ENCODE data around the gene PUS7.
"Not testable (repeated sequence)": the region's sequence is repeated elsewhere in the genome, so short reads cannot be mapped to it uniquely, and the experiment has no call there.

PUS7 gene

GRCh38 chr7:105444342-105444987 is 77.6 kb downstream of the PUS7 start:
- Histone ChIP-seq H3K4me3 (ENCODE audit: low read depth, low read length) (no peak overlapping the region), H3K9me3 (ENCODE audit: control insufficient read depth, insufficient read depth, low read length) (no peaks in the 10 kb centered on the region), H3K36me3 (ENCODE audit: control insufficient read depth, insufficient read depth, low read length) (no peaks in the 10 kb centered on the region), H3K27ac (ENCODE audit: low read depth, low read length) (no peak overlapping the region), H3K27me3 (ENCODE audit: control insufficient read depth, insufficient read depth, low read length) (no peaks in the 10 kb centered on the region), H3K9ac (ENCODE audit: low read depth, low read length) (no peak overlapping the region), H3K4me1 (ENCODE audit: control insufficient read depth, insufficient read depth, low read length) (no peaks in the 10 kb centered on the region)

- not testable (repeated sequence) for H3K27me3 ChIP-seq (ENCODE audit: control insufficient read depth, insufficient read depth, low read length); H3K36me3 ChIP-seq (ENCODE audit: control insufficient read depth, insufficient read depth, low read length); H3K9me3 ChIP-seq (ENCODE audit: control insufficient read depth, insufficient read depth, low read length); H3K27ac ChIP-seq (ENCODE audit: low read depth, low read length); H3K4me1 ChIP-seq (ENCODE audit: control insufficient read depth, insufficient read depth, low read length); H3K9ac ChIP-seq (ENCODE audit: low read depth, low read length); H3K4me3 ChIP-seq (ENCODE audit: low read depth, low read length)
Observed at GRCh38 chr7:105442214-105442613, 79.9 kb downstream of the PUS7 start.

DNA sequence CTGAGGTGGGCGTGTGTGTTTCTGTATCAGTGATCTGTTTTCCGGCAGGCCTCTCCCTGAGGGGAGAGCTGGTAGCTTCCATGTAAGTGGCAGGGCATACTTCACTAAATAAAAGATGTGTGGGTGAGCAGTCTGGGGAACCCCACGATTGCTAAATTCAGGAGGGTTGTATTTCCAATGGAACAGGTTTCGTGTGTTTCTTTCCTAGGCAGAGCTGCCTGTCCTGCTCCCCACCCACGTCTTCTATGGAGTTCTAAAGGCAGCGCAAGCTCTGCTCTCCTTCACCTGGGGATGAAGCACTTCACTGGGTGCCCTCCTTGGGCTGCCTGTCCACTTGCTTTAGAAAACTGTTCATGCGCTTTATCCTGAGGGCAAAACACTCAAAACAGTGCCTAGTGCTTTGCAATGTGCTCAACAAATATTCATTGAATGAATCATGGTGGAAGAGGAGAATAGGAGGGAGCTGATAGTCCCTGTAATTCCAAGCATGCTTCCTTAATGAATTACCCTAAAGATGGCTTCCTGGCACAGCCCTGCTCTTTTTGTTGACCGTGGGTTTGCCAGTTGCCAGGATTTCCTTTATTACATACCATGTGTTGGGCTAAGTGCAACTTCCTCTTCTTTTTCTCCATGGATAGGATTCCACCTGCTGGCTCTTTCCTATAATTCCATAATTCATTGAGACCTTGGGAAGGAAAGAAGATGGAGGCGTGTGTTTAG is 82.7 kb downstream of the PUS7 start:
- no peak overlapping the region for H3K9ac ChIP-seq (ENCODE audit: low read depth, low read length)
- no peaks in the 10 kb centered on the region for H3K4me1 ChIP-seq (ENCODE audit: control insufficient read depth, insufficient read depth, low read length)
- H3K36me3 ChIP-seq (ENCODE audit: control insufficient read depth, insufficient read depth, low read length): no peaks in the 10 kb centered on the region
- no peak overlapping the region for H3K27ac ChIP-seq (ENCODE audit: low read depth, low read length)
- H3K9me3 ChIP-seq (ENCODE audit: control insufficient read depth, insufficient read depth, low read length): no peaks in the 10 kb centered on the region
- no peak overlapping the region for H3K4me3 ChIP-seq (ENCODE audit: low read depth, low read length)
- H3K27me3 ChIP-seq (ENCODE audit: control insufficient read depth, insufficient read depth, low read length): no peaks in the 10 kb centered on the region

GRCh38 chr7:105438847-105439173 is 83.3 kb downstream of the PUS7 start:
- H3K27ac ChIP-seq (ENCODE audit: low read depth, low read length): no peak overlapping the region
- H3K4me1 ChIP-seq (ENCODE audit: control insufficient read depth, insufficient read depth, low read length): no peaks in the 10 kb centered on the region

DNA sequence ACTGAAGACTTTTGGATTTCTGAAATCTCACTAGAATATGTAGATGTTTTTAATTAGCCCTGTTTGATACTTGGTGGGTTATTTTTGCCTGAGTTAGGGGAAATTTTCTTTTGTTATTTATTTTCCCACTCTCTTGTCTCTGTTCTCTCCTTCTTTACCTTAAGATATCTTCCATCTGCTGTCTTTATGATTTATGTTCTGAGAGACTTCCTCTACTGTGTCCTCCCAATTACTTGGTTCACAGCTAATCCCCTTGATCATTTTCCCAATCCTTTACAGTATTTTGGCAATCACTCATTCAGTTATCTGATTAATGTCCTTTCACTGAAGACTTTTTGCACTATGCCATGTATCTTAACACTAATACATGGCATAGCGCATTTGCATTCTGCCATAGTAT is 83.8 kb downstream of the PUS7 start:
- Histone ChIP-seq H3K27ac (ENCODE audit: low read depth, low read length) (no peak overlapping the region), H3K4me3 (ENCODE audit: low read depth, low read length) (no peak overlapping the region), H3K9ac (ENCODE audit: low read depth, low read length) (no peak overlapping the region), H3K27me3 (ENCODE audit: control insufficient read depth, insufficient read depth, low read length) (no peaks in the 10 kb centered on the region), H3K36me3 (ENCODE audit: control insufficient read depth, insufficient read depth, low read length) (no peaks in the 10 kb centered on the region), H3K4me1 (ENCODE audit: control insufficient read depth, insufficient read depth, low read length) (no peaks in the 10 kb centered on the region), H3K9me3 (ENCODE audit: control insufficient read depth, insufficient read depth, low read length) (no peaks in the 10 kb centered on the region)

More at GRCh38 chr7:105438847-105439173, 83.3 kb downstream of the PUS7 start:
- Histone ChIP-seq H3K9ac (ENCODE audit: low read depth, low read length) (no peak overlapping the region), H3K9me3 (ENCODE audit: control insufficient read depth, insufficient read depth, low read length) (no peaks in the 10 kb centered on the region), H3K36me3 (ENCODE audit: control insufficient read depth, insufficient read depth, low read length) (no peaks in the 10 kb centered on the region), H3K27me3 (ENCODE audit: control insufficient read depth, insufficient read depth, low read length) (no peaks in the 10 kb centered on the region), H3K4me3 (ENCODE audit: low read depth, low read length) (no peak overlapping the region)

DNA sequence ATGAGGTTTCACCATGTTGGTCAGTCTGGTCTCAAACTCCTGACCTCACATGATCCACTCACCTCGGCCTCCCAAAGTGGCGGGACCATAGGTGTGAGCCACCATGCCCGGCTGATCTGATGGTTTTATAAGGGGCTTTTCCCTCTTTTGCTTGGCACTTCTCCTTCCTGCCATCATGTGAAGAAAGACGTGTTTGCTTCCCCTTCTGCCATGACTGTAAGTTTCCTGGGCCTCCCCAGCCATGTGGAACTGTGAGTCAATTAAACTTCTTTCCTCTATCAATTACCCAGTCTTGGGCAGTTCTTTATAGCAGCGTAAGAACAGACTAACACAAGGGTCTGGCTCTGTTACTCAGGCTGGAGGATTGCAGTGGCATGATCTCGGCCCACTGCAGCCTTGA is 84.7 kb downstream of the PUS7 start:
- not testable (repeated sequence) for H3K36me3 ChIP-seq (ENCODE audit: control insufficient read depth, insufficient read depth, low read length); H3K27ac ChIP-seq (ENCODE audit: low read depth, low read length); H3K9ac ChIP-seq (ENCODE audit: low read depth, low read length); H3K9me3 ChIP-seq (ENCODE audit: control insufficient read depth, insufficient read depth, low read length); H3K4me3 ChIP-seq (ENCODE audit: low read depth, low read length); H3K4me1 ChIP-seq (ENCODE audit: control insufficient read depth, insufficient read depth, low read length); H3K27me3 ChIP-seq (ENCODE audit: control insufficient read depth, insufficient read depth, low read length)

DNA sequence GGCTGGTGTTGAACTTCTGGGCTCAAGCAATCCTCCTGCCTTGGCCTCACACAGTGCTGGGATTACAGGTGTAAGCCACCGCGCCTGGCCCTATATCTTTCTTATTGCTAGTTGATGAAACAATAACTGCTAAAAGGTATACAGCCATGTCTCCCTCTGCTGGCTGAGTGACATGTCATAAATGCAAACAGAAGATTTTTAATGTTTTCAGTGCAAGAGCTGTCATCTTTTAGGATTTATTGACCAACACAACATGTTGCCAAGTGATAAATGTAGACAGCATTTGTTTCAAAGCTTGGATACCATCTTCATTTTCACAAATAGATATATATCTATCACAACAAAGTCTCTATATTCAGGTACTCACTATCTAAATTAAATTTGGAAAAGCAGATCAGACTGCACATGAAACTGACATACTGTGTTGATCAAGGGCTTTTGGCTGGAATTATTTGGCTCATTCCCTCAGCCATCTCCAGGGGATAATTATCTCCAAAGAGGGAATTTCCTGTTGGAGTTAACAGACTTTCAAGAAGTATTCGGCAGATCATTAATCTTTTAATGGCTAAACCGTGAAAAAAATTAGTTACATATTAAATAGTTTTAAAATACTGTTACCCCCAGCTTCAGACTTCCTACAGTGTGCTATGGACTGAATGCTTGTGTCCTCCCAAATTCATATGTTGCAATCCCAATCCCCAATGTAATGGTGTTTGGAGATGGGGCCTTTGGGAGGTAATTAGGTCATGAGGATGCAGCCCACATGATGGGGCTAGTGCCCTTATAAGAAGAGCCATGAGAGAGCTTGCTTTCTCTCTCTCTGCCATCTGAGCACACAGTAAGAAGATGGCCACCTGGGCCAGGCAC is 92.1 kb downstream of the PUS7 start:
- Histone ChIP-seq H3K9me3 (ENCODE audit: control insufficient read depth, insufficient read depth, low read length) (no peaks in the 10 kb centered on the region), H3K27me3 (ENCODE audit: control insufficient read depth, insufficient read depth, low read length) (no peaks in the 10 kb centered on the region), H3K4me3 (ENCODE audit: low read depth, low read length) (no peak overlapping the region), H3K4me1 (ENCODE audit: control insufficient read depth, insufficient read depth, low read length) (no peaks in the 10 kb centered on the region), H3K27ac (ENCODE audit: low read depth, low read length) (no peak overlapping the region), H3K36me3 (ENCODE audit: control insufficient read depth, insufficient read depth, low read length) (no peaks in the 10 kb centered on the region), H3K9ac (ENCODE audit: low read depth, low read length) (no peak overlapping the region)

DNA sequence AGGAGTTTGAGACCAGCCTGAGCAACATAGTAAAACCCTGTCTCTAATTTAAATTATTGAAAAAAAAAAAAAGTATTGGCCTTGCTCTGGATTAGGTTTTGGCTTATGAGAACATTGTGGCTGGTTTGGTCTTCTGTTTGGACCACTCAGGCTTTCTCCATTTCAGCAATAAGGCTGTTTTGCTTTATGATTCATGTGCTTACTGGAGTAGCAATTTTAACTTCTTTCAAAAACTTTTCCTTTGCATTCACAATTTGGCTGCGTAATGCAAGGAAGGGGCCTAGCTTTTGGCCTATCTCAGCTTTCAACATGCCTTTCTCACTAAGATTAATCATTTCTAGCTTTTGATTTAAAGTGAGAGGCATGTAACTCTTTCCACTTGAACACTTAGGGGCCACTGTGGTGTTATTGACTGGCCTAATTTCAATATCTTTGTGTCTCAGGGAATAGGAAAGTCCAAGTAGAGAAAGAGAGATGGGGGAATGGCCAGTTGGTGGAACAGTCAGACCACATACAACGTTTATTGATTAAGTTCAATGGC is 95.4 kb downstream of the PUS7 start:
- H3K27ac ChIP-seq (ENCODE audit: low read depth, low read length): no peak overlapping the region

DNA sequence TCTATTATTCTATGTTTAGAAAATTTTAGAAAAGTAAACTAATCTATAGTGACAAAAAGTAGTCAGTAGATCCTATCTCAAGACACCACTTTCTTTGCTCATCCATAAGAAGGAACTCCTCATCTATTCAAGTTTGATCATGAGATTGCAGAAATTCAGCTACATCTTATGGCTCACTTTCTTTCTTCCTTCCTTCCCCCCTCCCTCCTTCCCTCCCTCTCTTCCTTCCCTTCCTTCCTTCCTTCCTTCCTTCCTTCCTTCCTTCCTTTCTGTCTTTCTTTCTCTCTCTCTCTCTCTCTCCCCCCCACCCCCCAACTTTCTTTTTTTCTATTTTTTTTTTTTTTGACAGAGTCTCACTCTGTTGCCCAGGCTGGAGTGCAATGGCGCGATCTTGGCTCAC is 98.1 kb downstream of the PUS7 start:
- no peak overlapping the region for H3K27ac ChIP-seq (ENCODE audit: low read depth, low read length)
- H3K36me3 ChIP-seq (ENCODE audit: control insufficient read depth, insufficient read depth, low read length): no peaks in the 10 kb centered on the region
- H3K9me3 ChIP-seq (ENCODE audit: control insufficient read depth, insufficient read depth, low read length): no peaks in the 10 kb centered on the region
- no peaks in the 10 kb centered on the region for H3K27me3 ChIP-seq (ENCODE audit: control insufficient read depth, insufficient read depth, low read length)
- H3K9ac ChIP-seq (ENCODE audit: low read depth, low read length): no peak overlapping the region
- no peaks in the 10 kb centered on the region for H3K4me1 ChIP-seq (ENCODE audit: control insufficient read depth, insufficient read depth, low read length)
- H3K4me3 ChIP-seq (ENCODE audit: low read depth, low read length): no peak overlapping the region

More for the DNA sequence above, 95.4 kb downstream of the PUS7 start:
- Histone ChIP-seq H3K4me1 (ENCODE audit: control insufficient read depth, insufficient read depth, low read length) (no peaks in the 10 kb centered on the region), H3K9me3 (ENCODE audit: control insufficient read depth, insufficient read depth, low read length) (no peaks in the 10 kb centered on the region), H3K4me3 (ENCODE audit: low read depth, low read length) (no peak overlapping the region), H3K27me3 (ENCODE audit: control insufficient read depth, insufficient read depth, low read length) (no peaks in the 10 kb centered on the region), H3K36me3 (ENCODE audit: control insufficient read depth, insufficient read depth, low read length) (no peaks in the 10 kb centered on the region), H3K9ac (ENCODE audit: low read depth, low read length) (no peak overlapping the region)

DNA sequence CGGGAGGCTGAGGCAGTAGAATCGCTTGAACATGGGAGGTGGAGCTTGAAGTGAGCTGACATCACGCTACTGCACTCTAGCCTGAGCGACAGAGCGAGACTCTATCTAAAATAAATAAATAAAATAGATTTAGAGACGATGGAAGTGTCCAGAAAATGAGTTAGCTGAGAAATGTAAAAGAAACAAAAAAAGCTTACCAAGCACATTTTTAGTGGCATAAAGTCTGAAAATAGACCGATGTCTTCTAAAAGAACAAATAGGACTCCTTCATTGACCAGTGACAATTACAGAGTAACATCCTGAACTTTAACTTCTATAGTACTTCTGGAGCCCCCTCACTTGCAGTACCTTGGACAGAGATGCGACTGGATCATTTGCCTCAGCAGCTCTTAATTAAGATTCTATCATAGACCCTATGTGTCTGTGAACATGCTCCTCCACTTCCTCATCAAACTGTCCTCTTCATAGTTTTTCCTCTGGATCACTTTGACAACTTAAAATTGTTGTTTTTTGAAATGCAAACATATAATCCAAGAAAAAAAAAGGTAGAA is 108.1 kb downstream of the PUS7 start:
- Histone ChIP-seq H3K4me1 (ENCODE audit: control insufficient read depth, insufficient read depth, low read length) (no peaks in the 10 kb centered on the region), H3K9me3 (ENCODE audit: control insufficient read depth, insufficient read depth, low read length) (no peaks in the 10 kb centered on the region), H3K27ac (ENCODE audit: low read depth, low read length) (no peak overlapping the region), H3K27me3 (ENCODE audit: control insufficient read depth, insufficient read depth, low read length) (no peaks in the 10 kb centered on the region), H3K36me3 (ENCODE audit: control insufficient read depth, insufficient read depth, low read length) (no peaks in the 10 kb centered on the region), H3K9ac (ENCODE audit: low read depth, low read length) (no peak overlapping the region), H3K4me3 (ENCODE audit: low read depth, low read length) (no peak overlapping the region)

- H3K4me3 ChIP-seq (ENCODE audit: low read depth, low read length); H3K27ac ChIP-seq (ENCODE audit: low read depth, low read length); H3K27me3 ChIP-seq (ENCODE audit: control insufficient read depth, insufficient read depth, low read length); H3K36me3 ChIP-seq (ENCODE audit: control insufficient read depth, insufficient read depth, low read length); H3K9me3 ChIP-seq (ENCODE audit: control insufficient read depth, insufficient read depth, low read length); H3K4me1 ChIP-seq (ENCODE audit: control insufficient read depth, insufficient read depth, low read length); H3K9ac ChIP-seq (ENCODE audit: low read depth, low read length): not testable (repeated sequence)
Observed at GRCh38 chr7:105410774-105411173, 111.3 kb downstream of the PUS7 start.

All from HUES48 (cell line).